K562 (cell line): Measurements from ENCODE around the gene AIFM3. TPM values are rescaled to one million over a fixed set of nuclear protein-coding genes. Genes with fewer than 3 reads are reported as not detected.

Experiments used
- ATAC-seq: fragments of 200-7000 bp; cut with Tn5 transposase; 3 replicates; pipeline ENCODE4 v1.9.1; 2020; ENCODE audit warnings: moderate library complexity
- BruUV-seq: library from RNA; stranded (reverse); fragments of 400-500 nt; replicated peaks from 2 replicates; lab custom pipeline; 2021; lab: Mats Ljungman, UMichigan
- CTCF ChIA-PET: fragments of 300-600 bp; formaldehyde crosslinking; extraction: SDS; loops from one replicate; lab custom pipeline; 2021; ENCODE audit warnings: low intra/inter-chr PET ratio; lab: Yijun Ruan, JAX
- POLR2A ChIA-PET: fragments of 300-600, 350-650 bp; sonication (Branson Sonifier 250); formaldehyde crosslinking; extraction: SDS; loops from one replicate; lab custom pipeline; 2021; ENCODE audit warnings: antibody characterized with exemption, inconsistent platforms; lab: Yijun Ruan, JAX
- DNase-seq, 4 experiments: peaks; one replicate each; pipeline versions ENCODE4 v3.0.0 to v3.0.0-alpha.2; 2011 to 2018; ENCODE audit warnings: low spot score in 3 of 4, mixed read lengths in 3 of 4; ENCODE audit errors: extremely low read depth in 1 of 4
- FAIRE-seq: peaks from 2 replicates; lab custom pipeline; 2011; peaks lifted over from hg19 to GRCh38; lab: Jason Lieb, UNC
- H2AFZ ChIP-seq: 2 replicates; pipeline ENCODE4 v1.6.0; 2011; ENCODE audit warnings: low read depth, low read length, control low read depth, inconsistent platforms
- H3K27ac ChIP-seq: fragments of 200-600 bp; 3 replicates; pipeline ENCODE4 v1.8.0; 2011; ENCODE audit warnings: low read depth, mild to moderate bottlenecking, control low read depth, inconsistent platforms, low read length, moderate library complexity, mixed read lengths; ENCODE audit errors: extremely low read depth
- H3K27me3 ChIP-seq, 2 experiments: fragments of 300-600 bp in 1 of 2; 2 replicates in 1 of 2; 3 replicates in 1 of 2; pipeline versions ENCODE4 v1.6.0 to v1.8.0; 2011; ENCODE audit warnings: inconsistent platforms in 2 of 2, low read length in 2 of 2, mild to moderate bottlenecking in 1 of 2, mixed read lengths in 1 of 2, moderate library complexity in 1 of 2; ENCODE audit not compliant: control insufficient read depth in 2 of 2, insufficient read depth in 2 of 2
- H3K36me3 ChIP-seq: fragments of 300-600 bp; 3 replicates; pipeline ENCODE4 v1.8.0; 2011; ENCODE audit warnings: mild to moderate bottlenecking, low read length, inconsistent platforms; ENCODE audit not compliant: control insufficient read depth, insufficient read depth
- H3K4me1 ChIP-seq, 2 experiments: fragments of 200-600 bp in 1 of 2; replicated peaks in 1 of 2; 2 replicates in 1 of 2; 3 replicates in 1 of 2; pipeline versions ENCODE4 v1.5.1 to v1.8.0; 2011; ENCODE audit warnings: inconsistent platforms in 2 of 2, low read length in 2 of 2, mild to moderate bottlenecking in 1 of 2, mixed read lengths in 1 of 2, moderate library complexity in 1 of 2; ENCODE audit not compliant: control insufficient read depth in 2 of 2, insufficient read depth in 2 of 2
- H3K4me2 ChIP-seq: 2 replicates; pipeline ENCODE4 v1.6.1; 2011; ENCODE audit warnings: low read length, control low read depth, inconsistent platforms, mixed read lengths; ENCODE audit not compliant: insufficient read depth
- H3K4me3 ChIP-seq: fragments of 200-600 bp; sonication (generic), shearing (Covaris generic); 2 replicates; pipeline ENCODE4 v1.5.1; 2016; ENCODE audit warnings: control low read depth, inconsistent platforms
- H3K79me2 ChIP-seq: fragments of 200-600 bp; 3 replicates; pipeline ENCODE4 v1.8.0; 2011; ENCODE audit warnings: low read length, inconsistent platforms; ENCODE audit not compliant: control insufficient read depth, insufficient read depth
- H3K9ac ChIP-seq, 2 experiments: 2 replicates each; pipeline versions ENCODE4 v1.6.0 to v1.6.1; 2011; ENCODE audit warnings: low read depth in 2 of 2, low read length in 2 of 2, control low read depth in 1 of 2, inconsistent platforms in 1 of 2, mild to moderate bottlenecking in 1 of 2, mixed read lengths in 1 of 2; ENCODE audit not compliant: insufficient read depth in 1 of 2
- H3K9me1 ChIP-seq: one replicate; pipeline ENCODE4 v1.6.0; 2011; ENCODE audit warnings: inconsistent platforms, mild to moderate bottlenecking, low read length, moderate library complexity; ENCODE audit not compliant: control insufficient read depth, insufficient read depth
- H3K9me3 ChIP-seq: replicated peaks from 2 replicates; pipeline ENCODE4 v1.5.1; 2011; ENCODE audit warnings: low read depth, low read length, inconsistent platforms; ENCODE audit not compliant: control insufficient read depth, insufficient read depth
- H4K20me1 ChIP-seq: replicated peaks from 2 replicates; pipeline ENCODE4 v1.6.1; 2011; ENCODE audit warnings: low read length, inconsistent platforms, mixed read lengths; ENCODE audit not compliant: control insufficient read depth, insufficient read depth
- CEBPB ChIP-seq: fragments of 450-650 bp; IDR thresholded peaks from 2 replicates; pipeline ENCODE4 v1.6.1; 2016; ENCODE audit warnings: missing genetic modification characterization, missing compliant biosample characterization
- CHCHD3 ChIP-seq: fragments of 250-450 bp; sonication (Bioruptor Pico); IDR thresholded peaks from 2 replicates; pipeline ENCODE4 v2.1.2; 2022; ENCODE audit warnings: mild to moderate bottlenecking
- CTCF ChIP-seq, 3 experiments: IDR thresholded peaks in 2 of 3; conservative IDR thresholded peaks in 1 of 3; 2 replicates each; pipeline ENCODE4 v1.5.1; 2011 to 2012; ENCODE audit warnings: low read length in 3 of 3, mild to moderate bottlenecking in 3 of 3, control low read depth in 2 of 3, improper control_type of control experiment in 1 of 3, inconsistent platforms in 1 of 3, low read depth in 1 of 3, mixed read lengths in 1 of 3, moderate library complexity in 1 of 3; ENCODE audit not compliant: insufficient read depth in 2 of 3
- ETS2 ChIP-seq: IDR thresholded peaks from 2 replicates; pipeline ENCODE4 v1.6.1; 2016; ENCODE audit warnings: borderline replicate concordance, missing genetic modification characterization, mild to moderate bottlenecking, moderate library complexity, missing compliant biosample characterization; ENCODE audit not compliant: poor library complexity, severe bottlenecking
- FUS ChIP-seq: fragments of 200-400 bp; formaldehyde crosslinking; optimal IDR thresholded peaks from 2 replicates; pipeline ENCODE3; 2017; ENCODE audit warnings: low read depth, low read length
- GATA2 ChIP-seq: sonication (generic); formaldehyde crosslinking; IDR thresholded peaks from 2 replicates; pipeline ENCODE4 v1.4.0; 2020; ENCODE audit warnings: mild to moderate bottlenecking, missing genetic modification reagents
- HMG20B ChIP-seq: fragments of 250-450 bp; sonication (Bioruptor Pico); IDR thresholded peaks from 2 replicates; pipeline ENCODE4 v1.5.0; 2021; ENCODE audit warnings: mild to moderate bottlenecking
- HMGXB4 ChIP-seq: sonication (generic); formaldehyde crosslinking; IDR thresholded peaks from 2 replicates; pipeline ENCODE4 v1.8.1; 2023; ENCODE audit warnings: mild to moderate bottlenecking, missing genetic modification reagents
- MAX ChIP-seq: sonication (generic); formaldehyde crosslinking; IDR thresholded peaks from 2 replicates; pipeline ENCODE4 v1.9.0; 2022; ENCODE audit warnings: mild to moderate bottlenecking, missing genetic modification reagents
- RBM14 ChIP-seq: fragments of 200-400 bp; formaldehyde crosslinking; IDR thresholded peaks from 2 replicates; pipeline ENCODE4 v1.6.1; 2018; ENCODE audit warnings: low read depth, mild to moderate bottlenecking, low read length, moderate library complexity, borderline replicate concordance; ENCODE audit not compliant: insufficient read depth
- RCOR1 ChIP-seq, 2 experiments: IDR thresholded peaks; 2 replicates each; pipeline ENCODE4 v1.6.1; 2012; ENCODE audit warnings: low read depth in 2 of 2, low read length in 2 of 2, borderline replicate concordance in 1 of 2, improper control_type of control experiment in 1 of 2
- SPI1 ChIP-seq: IDR thresholded peaks from 2 replicates; pipeline ENCODE4 v1.6.1; 2011; ENCODE audit warnings: low read depth, low read length, control low read depth, borderline replicate concordance
- THRB ChIP-seq: fragments of 450-650 bp; formaldehyde crosslinking; conservative IDR thresholded peaks from 2 replicates; pipeline ENCODE4 v1.4.0; 2022; ENCODE audit warnings: mild to moderate bottlenecking, missing genetic modification characterization
- ZBTB7A ChIP-seq: IDR thresholded peaks from 2 replicates; pipeline ENCODE4 v1.6.1; 2011; ENCODE audit warnings: low read depth, mild to moderate bottlenecking, low read length, moderate library complexity, borderline replicate concordance; ENCODE audit not compliant: control insufficient read depth
- ZNF408 ChIP-seq: fragments of 250-450 bp; sonication (Bioruptor Pico); IDR thresholded peaks from 2 replicates; pipeline ENCODE4 v1.4.0; 2020; ENCODE audit warnings: low read depth, mild to moderate bottlenecking, moderate library complexity
- ZNF41 ChIP-seq: fragments of 250-450 bp; sonication (Bioruptor Pico); conservative IDR thresholded peaks from 2 replicates; pipeline ENCODE4 v1.4.0; 2020; ENCODE audit warnings: mild to moderate bottlenecking
- WGBS: fragments of 100-300 bp; shearing (Covaris generic); methylation state at CpG from one replicate; pipeline ENCODE4 v1.1.6; 2016; ENCODE audit warnings: low coverage, mixed read lengths; ENCODE audit not compliant: insufficient coverage; ENCODE audit errors: missing lambda C conversion rate; 5-methylcytosine and 5-hydroxymethylcytosine counted together
- in situ Hi-C: fragments of 300-500 bp; cut with MboI; formaldehyde crosslinking; loops from 4 replicates; pipeline ENCODE4 v1.15.0; 2018; ENCODE audit warnings: inconsistent platforms, mixed read lengths
- intact Hi-C: fragments of 100-400 bp; cut with micrococcal nuclease; formaldehyde crosslinking; loops from 2 replicates; pipeline ENCODE4 v1.14.2; 2022
- polyA plus RNA-seq, 8 experiments: library from polyadenylated mRNA; depleted of rRNA in 4 of 8; stranded (reverse) in 5 of 8; unstranded in 3 of 8; fragments of >200 nt; fragmentation: Nextera tagmentation in 2 of 8; fragmentation: Illumina TruSeq in 1 of 8; extraction: Ambion mirVana in 2 of 8; extraction: Trizol in 1 of 8; gene quantifications; 2 replicates each; pipeline versions ENCODE4 v1.2.1 to v1.2.3, GENCODE V29; 2011 to 2014; ENCODE audit warnings: inconsistent platforms in 1 of 8, missing spikeins in 1 of 8
- total RNA-seq, 7 experiments: library from RNA; depleted of rRNA in 6 of 7; stranded (reverse); fragments of >200 nt in 6 of 7; fragmentation: Illumina TruSeq in 2 of 7; extraction: Trizol in 2 of 7; gene quantifications; 2 replicates each; pipeline versions ENCODE4 v1.2.1 to v1.2.3, GENCODE V29; 2011 to 2021; ENCODE audit warnings: low replicate concordance in 1 of 7

Gene AIFM3
- total and polyA plus RNA-seq, 9 of the 15 experiments (the other 6 are each of a cell fraction or from before 2014, with no cell fraction given), result 0.03 to 0.20 (median 0.07) TPM; not detected in 1

- Histone ChIP-seq H3K79me2 (peaks cover 26% of the 10 kb centered on the region), H3K4me3 (no peak overlapping the region), H3K27me3 (no peaks in the 10 kb centered on the region), H3K4me2 (no peak overlapping the region), H2AFZ (no peak overlapping the region), H4K20me1 (peaks cover 52% of the 10 kb centered on the region), H3K36me3 (peaks cover 39% of the 10 kb centered on the region), H3K9me3 (no peaks in the 10 kb centered on the region), H3K9me1 (peaks cover 4% of the 10 kb centered on the region), H3K9ac (no peak overlapping the region), H3K27ac (no peak overlapping the region), H3K4me1 (peaks cover 0 to 25% of the 10 kb centered on the region in 2 experiments; a peak in 2 of 5 replicates)
- ChIA-PET CTCF (interaction anchor here (0.6 kb wide), 1 partner anchor 313 kb away, joined by 4 read pairs; no protein-coding TSS in a partner anchor), POLR2A (interaction anchor here (0.6 to 64.4 kb wide), 4 partner anchors 17 to 62 kb away, joined by 3 to 1556 read pairs (median 100); partner anchors contain the start of genes AIFM3, CRKL and LZTR1)
- intact Hi-C loops (no loop called here), in situ Hi-C loops (loop anchor here (25.0 kb wide), 1 partner anchor 182 kb away; no protein-coding TSS in a partner anchor)
- no TSS peak for BruUV-seq
- peak; percentile 48 for FAIRE-seq
- 46% methylated on average over 7 of the region's 7 CpGs for WGBS
- peak; percentile 29 for ATAC-seq
- peak in 1 of 4 experiments; percentile 70 for DNase-seq
- no peak for TF ChIP-seq GATA2 (CRISPR knock-in tag)
- 0 out of 2 replicates have a peak, but pooled peaks have one; percentile 36 for TF ChIP-seq ZNF41 (CRISPR knock-in tag)
- peak; percentile 46; the same call in 1 of the 2 replicates for TF ChIP-seq CEBPB
- TF ChIP-seq CTCF (IDR thresholded peaks at IDR 0.05 in 2 of 3, conservative IDR thresholded peaks at IDR 0.05 in 1 of 3; ENCODE audit: insufficient read depth in 2 of 3, low read depth in 1 of 3, low read length in 3 of 3), result peak in 1 of 3 experiments; percentile 38; a peak in 2 of 6 replicates
- no peak for TF ChIP-seq ETS2
- no peak for TF ChIP-seq FUS
- no peak for TF ChIP-seq ZNF408 (CRISPR knock-in tag)
- TF ChIP-seq HMG20B, result no peak
- 0 out of 2 replicates have a peak, but pooled peaks have one; percentile 9 for TF ChIP-seq HMGXB4 (CRISPR knock-in tag)
- TF ChIP-seq MAX (CRISPR knock-in tag), result no peak; the same call in 1 of the 2 replicates
- TF ChIP-seq RBM14, result no peak
- TF ChIP-seq RCOR1 (IDR thresholded peaks at IDR 0.05; ENCODE audit: borderline replicate concordance in 1 of 2, low read depth in 2 of 2, low read length in 2 of 2), result no peak
- TF ChIP-seq CHCHD3 (CRISPR knock-in tag), result no peak
- TF ChIP-seq ZBTB7A, result peak; percentile 41; the same call in 1 of the 2 replicates
- 0 out of 2 replicates have a peak, but pooled peaks have one; percentile 13 for TF ChIP-seq THRB (CRISPR knock-in tag)
- TF ChIP-seq SPI1, result no peak
Observed at GRCh38 chr22:20955548-20955947, 11.5 kb upstream of the AIFM3 start.
